Activated CD4-positive, alpha-beta T cell treated with anti-CD3 and anti-CD28 coated beads, Interleukin-2, amount 50 U/mL, for 4 hours (primary cell): Measurements from ENCODE around the gene WWC1.

ENCODE experiments used
- DNase-seq, 2 experiments: peaks; one replicate each; pipeline ENCODE4 v3.0.0-alpha.2; 2020

Gene WWC1

DNA sequence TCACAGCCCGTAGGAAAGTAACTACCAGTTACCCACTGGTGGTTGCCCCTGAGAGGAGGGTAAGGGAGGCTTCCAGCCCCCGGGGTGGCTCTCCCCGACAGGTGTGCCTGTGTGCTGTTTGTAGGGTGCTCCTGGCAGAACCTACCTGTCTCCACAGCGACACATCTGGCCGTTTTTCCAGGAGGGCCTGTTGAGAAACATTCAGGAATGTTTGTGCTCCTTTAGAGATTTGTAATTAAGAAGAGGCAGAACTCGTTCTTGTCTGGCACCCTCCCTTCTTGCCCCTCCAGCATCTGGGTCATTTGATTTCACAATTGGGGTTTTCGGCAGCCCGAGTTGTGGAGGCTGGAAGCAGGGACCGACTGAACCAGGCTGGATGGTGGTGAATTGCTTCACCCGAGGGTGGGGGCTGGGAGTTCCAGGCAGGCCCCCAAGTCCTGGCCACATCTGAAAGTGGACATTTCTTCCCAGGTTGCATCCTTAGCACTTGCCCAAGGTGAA is 74.2 kb downstream of the WWC1 start:
- no peak for DNase-seq

DNA sequence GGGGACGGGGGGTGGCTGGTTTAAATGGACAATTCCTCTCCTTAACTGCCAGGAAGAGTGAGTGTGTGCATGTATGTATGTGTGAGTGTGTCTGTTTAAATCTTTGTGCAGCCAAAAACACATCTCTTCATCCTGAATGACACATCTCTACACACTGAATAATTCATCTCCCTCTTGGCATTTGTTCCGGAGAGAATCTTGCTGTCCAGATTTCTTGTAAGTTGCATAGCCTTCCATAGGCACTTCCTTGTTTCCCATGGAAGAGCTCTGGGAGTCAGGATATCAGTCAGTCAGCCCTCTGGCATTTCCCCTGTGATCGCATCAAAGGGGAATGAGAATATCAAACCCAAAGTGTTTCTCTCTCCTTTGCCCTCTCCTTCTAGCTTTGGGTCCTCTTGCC is 74.7 kb downstream of the WWC1 start:
- no peak for DNase-seq

DNA sequence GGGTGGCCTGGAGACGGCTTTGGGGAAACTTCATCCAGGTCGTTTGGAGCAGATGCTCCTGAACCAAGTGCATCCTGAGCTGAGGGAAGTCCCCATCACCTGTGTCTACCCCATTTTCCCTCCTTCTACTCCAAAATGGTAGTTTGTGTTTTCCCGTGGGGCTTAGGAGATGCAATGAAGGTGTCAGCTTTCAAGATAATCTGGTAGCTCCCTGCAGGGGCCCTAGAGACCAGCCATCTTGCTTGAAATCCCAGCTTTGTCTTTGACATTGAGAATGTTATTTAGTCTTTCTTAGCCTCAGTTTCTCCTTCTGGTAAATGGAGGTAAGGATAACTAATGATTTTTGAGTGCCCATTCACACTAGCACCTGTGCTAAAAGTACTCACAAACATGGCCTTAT is 77.4 kb downstream of the WWC1 start:
- no peak for DNase-seq

DNA sequence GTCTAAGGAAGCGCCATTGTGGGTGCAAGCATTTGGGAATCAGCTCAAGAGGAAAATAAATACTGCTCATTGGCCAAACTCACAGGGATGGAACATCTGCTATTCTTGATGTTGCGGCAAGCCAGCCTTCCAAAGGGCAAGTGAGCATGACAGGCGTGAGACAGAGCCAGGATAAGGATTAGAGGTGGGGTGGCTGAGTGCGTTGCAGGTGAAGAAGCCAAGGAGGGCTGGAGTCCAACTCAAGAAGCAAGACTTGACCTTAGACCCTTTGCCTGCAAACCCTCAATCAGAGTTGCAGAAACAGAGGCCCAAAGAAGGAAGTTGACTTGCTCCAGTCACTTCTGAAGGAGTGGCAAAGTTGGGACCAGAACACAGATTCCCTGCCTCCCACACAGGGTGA is 79.4 kb downstream of the WWC1 start:
- no peak for DNase-seq

DNA sequence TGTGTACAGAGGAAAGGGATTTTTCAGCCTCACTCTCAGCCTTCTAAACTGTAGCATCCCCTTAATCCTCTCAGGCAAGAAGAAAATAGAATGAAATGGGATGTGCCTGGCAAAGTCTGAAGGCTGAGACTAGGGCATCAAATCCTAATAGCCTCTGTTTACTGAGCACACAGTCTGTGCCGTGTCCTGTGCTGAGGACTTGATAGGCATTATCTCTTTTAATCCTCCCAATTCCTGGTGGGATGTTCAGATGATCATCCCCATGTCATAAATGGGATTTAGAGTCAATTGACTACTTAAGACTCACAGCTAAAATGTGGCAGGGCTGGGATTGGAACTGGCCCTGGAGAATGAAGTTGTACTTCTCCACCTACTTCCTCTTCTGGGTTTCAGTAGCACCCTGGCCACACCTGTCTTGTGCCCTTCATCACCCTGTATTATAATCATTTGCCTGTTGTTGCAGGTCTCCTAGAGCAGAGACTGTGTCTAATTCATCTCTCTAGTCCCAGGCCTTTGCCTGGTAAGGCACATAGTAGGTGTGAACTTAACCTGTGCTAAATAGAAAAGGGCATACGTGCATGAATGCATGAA is 81.0 kb downstream of the WWC1 start:
- no peak for DNase-seq

DNA sequence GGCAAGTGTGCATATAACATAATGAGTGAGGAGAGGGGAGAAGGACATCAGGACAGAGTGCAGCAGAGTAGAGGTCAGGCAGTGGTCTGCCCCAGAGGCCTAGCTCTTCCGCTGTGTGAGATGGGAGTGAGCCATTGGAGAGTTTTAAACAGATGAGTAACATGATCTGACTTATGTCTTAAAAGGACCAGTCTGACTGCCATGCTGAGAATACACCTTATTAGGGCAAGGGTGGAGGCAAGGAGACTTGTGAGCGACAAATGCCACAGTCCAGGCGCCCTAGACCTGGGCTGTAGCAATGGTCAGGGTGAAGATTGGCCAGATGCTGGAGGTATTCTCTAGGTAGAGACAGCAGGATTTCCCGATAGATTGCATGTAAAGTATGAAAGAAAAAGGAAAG is 83.1 kb downstream of the WWC1 start:
- DNase-seq = no peak

DNA sequence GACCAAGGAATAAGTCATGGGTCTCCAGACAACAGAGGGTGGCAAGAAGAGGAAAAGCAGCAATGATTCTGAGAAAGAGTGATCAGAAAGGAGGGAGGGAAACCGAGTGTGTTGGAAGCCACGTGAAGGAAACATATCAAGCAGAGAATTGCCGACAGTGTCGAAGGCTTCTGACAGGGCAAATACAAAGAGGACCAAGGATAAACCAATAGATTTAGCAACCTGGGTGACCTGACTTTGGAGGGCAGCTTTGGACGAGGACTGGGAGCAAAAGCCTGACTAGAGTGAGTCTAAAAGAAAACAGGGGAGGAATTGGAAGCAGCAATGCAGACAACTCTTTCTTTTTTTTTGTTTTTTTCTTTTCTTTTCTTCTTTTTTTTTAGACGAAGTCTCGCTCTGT is 83.8 kb downstream of the WWC1 start:
- DNase-seq = no peak

DNA sequence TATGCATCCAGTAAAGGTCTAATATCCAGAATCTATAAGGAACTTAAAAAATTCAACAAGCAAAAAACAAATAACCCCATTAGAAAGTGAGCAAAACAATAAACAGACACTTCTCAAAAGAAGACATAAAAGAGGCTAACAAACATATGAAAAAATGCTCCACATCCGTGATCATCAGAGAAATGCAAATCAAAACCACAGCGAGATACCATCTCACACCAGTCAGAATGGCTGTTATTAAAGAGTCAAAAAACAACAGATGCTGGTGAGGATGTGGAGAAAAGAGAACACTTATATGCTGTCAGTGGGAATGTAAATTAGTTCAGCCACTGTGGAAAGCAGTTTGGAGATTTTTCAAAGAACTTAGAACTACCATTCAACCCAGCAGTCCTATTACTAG is 86.1 kb downstream of the WWC1 start:
- DNase-seq = no peak

DNA sequence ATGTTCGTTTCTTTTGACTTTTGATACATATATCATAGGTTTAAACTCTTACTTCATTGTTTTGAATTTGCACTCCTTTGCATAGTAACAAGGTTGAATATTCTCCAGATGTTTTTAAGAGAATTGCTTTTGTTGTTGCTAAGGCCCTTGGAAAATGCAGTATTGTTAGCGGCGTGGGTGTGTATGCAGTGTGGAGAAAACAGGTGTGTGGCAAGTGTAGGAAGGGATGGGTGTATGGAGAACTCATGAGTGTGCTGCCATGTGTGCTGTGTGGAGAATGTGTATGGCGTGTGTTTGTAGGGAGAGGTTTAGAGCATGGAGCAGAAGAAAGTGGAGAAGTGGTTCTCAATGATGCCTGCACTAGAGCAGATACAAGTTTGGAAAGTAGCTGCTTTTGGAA is 87.3 kb downstream of the WWC1 start:
- DNase-seq = no peak

DNA sequence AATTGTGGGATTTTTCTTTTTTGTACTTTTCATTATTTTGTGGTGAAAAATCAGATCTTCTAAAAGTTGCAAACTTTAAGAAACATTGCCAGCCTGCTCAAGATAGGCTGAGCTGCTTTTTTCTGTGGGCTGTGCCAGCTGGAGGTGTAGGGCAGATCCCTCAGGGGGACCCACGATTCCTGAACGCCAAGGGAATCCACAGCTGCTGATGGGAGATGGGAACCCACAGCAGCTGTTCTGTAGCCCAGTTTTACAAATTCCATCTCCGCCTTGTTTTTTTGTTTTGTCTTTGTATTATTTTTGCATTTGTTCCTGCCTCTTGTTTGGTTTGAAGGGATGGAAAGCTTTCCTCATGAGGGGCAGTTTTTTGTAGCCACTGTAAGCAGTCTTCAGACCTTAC is 91.0 kb downstream of the WWC1 start:
- no peak for DNase-seq

DNA sequence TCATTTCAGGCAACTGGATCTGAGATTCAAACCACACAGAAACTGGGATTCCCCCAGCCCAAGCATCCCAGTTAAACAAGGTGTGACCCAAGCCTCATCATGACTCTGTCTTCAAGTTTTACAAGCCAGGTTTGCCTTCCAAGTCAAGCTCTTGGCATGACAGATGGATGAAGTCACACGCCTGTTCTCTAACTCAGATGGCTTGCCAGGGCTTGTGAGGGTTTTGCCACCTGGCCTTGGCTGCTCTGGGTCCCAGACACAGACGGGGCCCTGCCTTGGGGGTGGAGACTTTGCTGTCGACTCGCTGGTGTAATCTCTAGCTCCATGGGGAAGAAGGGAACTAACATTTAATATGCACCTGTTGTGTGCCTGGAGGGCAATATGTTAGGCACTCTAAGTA is 99.0 kb downstream of the WWC1 start:
- no peak for DNase-seq

DNA sequence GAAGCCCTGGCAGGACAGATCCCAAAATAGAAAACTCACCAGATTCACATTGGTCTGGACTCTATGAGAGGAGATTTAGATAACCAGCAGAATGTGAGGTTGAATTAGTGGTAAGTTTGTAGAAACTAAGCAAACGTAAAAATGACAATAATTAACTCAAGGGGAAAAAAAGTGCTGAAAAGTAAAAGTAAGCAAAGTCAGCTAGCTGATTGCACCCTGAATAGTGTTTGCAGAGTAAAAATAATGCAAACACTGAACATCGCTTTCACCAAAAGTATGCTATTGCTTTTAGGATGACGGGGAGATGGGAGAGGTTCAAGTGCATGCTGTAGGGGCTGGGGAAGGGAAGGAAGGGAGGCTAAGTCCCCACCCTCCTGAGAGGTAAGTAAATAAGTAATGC is 102.3 kb downstream of the WWC1 start:
- DNase-seq = no peak

DNA sequence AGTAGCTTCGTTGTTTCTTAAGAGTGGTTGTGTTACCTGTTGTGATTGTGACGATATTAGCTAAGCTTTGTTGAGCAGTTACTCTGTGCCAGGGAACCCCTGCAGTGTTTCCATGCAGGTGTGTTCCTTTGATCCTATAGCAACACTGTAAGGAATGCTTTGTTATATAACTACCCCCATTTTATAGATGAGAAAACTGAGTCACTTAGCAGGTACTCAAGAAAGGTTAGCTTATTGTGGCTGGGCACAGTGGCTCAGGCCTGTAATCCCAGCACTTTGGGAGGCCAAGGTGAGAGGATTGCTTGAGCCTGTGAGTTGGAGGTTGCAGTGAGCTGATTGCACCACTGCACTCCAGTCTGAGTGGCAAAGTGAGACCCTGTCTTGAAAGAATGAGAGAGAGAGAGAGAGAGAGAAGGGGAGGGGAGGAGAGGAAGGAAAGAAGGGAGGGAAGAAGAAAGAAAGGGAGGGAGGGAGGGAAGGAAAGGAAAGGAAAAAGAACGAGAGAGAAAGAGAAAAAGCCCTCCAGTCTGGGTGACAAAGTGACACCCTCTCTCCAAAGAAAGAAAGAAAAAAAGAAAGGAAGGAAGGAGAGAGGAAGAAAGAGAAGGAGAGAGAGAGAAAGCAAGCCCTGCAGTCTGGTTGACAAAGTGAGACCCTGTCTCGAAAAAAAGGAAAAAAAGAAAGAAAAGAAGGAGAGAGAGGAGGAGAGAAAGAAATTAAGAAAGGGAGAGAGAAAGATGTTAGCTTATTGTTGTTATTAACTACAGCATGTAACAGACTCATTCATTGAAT is 109.2 kb downstream of the WWC1 start:
- no peak for DNase-seq

DNA sequence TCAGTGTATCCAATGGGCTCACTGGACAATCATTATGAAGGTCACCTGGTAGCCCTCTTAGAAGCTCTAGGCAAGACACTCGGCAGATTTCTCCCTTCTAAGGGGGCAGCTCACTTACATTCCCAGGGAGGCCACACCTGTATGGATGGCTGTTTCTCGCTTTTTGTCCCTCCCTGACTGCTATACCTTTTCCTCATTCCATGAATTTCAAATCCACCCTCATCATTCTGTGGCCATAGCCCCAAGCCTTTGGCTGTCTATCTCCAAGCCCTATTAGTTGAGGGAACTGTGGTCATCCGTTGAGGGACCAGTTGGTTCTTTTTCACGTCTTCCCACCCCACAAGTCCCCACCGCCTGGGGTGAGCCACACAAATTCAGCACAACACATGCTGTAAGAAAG is 109.8 kb downstream of the WWC1 start:
- no peak for DNase-seq

DNA sequence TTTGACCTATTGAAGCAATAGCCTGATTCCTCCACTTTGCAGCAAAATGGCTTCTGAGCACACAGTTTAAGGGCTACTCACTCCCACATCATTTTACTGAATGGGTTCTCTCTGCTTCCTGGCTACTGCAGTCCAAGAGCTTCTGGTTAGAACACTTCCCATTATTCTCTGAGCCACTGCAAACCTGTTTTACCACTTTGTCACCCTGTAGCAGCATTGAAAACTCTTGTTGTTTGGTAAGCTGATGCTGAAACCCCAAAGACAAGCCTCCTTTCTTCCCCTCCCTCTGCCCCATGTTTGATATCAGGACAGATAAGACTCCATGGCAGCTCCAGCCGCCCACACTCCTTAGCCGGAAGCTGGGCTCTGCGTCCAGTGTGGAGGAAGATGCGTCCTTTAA is 110.4 kb downstream of the WWC1 start:
- DNase-seq = no peak

DNA sequence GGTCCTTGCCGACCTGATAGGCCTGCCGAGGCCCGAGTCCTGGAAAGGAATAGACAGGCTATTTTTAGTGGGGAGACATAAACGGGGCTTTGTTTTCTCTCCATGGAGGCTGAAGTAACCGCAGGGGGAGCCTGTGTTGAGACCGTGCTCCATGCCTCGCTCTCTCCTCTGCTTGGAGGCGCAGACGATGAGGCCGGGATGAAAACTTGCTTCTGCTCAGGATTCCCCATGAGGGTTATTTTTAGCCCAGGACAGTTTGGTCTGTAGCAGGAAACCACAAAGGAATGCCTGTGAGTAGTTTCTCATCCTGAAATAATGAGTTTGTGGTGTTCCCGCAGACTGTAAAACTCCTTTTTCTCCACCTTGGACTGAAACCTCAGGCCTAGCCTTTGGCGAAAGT is 112.9 kb downstream of the WWC1 start:
- DNase-seq = no peak

DNA sequence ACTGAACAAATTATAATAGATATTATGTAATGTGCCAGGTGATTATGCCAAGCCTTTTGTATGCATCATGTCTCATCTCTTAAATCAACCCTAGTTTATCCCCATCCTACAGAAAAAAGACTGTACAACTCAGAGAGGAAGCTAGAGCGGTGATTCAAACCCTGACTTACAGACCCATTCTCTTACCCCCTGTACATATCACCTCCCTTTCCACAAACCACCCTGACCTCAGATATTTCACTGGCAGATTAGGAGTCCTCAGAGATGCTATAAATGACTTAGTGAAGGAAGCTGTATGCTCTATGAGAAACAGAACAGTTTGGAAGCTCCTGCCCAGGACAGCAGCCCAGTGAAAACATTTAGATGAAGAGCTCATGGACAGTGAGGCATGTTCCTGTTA is 115.8 kb downstream of the WWC1 start:
- DNase-seq = no peak

DNA sequence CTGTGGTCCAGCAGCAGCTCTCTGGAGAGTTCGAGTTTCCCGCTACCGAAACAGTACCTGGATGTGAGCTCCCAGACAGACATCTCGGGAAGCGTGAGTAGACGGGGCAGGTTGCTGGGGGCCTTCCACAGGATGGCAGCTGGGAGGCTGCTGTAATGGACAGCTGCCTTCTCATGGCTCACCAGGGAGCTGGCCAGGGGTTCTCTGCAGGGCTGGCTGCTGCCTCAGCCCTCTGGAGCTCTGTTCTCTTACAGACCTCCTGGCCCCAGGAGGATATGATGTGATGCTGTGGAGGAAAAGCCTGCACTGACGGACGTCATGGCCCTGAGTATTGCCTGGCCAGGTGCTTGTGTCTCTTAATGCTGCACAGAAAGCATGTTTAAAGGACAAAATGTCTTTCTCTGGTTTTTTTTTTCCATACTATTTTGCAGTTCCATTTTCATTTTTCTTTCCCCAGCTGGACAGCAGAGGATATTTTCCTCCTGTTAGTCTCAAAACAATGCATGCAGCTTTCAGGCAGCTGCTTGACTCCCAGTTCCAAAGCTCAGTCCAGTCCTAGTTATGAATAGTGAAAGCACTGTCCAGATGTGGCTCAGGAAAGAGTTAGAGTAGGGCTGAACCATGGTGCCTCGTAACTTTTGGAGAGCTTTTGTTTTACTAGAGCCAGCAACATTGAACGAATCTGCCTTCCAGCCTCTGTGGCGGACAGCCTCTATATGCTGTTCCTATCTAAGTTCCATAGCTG is 117.3 kb downstream of the WWC1 start:
- no peak for DNase-seq

DNA sequence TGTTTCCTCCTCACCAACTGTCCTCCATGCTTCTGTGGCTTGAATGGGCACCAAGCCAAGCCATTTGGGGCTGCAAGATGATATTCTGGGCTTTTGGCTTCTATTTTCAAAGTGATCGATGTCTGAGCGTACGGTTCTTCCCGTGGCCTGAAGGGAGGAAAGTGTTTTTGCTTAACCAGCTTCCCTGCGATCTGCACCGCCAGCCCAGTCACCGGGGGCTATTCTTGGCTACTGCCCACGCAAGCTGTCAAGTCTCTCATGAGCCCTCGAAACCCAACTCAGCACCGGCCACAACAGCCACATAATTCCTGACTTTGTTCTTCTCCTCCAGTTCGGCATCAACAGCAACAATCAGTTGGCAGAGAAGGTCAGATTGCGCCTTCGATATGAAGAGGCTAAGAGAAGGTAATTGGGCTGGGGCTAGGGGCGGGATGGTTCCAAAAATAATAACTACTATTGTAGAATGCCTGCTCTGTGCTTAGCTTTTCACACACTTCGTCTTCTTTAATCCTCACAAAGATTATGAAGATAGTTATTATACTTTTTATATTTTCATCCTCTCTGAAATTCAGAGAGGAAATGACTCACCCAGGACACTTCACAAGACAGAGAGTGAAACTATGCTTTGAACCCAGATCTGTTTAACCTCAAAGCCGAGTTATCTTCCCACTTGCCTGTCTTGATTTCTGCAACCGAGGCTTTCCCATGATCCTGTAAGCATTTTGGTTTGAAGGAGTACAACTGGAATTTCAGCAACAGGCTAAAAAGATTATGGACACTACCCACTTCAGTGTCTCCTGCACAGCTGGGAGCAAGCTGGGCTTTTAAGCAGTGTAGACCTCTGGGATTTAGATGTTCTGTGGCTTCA is 118.4 kb downstream of the WWC1 start:
- no peak for DNase-seq

DNA sequence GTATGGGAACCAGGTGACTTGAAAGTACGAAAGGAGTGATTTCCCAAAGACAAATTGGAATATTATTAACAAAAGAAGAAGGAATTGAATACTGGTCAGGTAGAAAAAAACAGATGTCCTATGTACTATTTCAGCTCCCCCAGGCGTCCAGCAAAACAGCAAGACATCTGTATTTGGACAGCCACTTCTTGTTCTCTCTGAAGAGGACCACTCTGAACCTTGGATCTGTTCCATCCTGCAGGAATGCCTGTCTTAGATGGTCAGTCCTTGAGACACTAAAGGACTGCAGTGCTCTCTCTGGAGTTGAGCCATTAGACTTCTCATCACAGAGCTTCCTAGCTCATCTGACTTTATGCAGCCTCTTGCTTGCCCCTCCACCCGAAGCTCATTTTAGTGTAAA is 120.4 kb downstream of the WWC1 start:
- DNase-seq = no peak

DNA sequence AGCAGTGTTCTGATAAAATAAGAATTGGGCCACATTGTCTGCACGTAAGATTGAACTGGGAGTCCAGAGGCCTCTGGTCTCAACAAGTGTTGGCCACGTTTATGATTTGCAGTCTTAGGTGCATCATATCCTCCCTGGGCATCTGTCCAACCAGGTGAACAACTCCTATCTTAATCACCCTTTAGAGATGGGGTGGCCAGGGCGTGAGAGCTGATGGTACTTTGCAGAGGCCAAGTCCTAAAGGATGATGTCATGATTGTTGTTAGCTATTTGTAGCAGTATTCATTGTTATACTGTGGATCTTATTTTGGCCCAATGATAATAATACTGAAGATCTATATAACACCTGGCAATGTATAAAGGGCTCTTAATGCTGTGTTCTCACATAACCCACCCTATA is 121.6 kb downstream of the WWC1 start:
- DNase-seq = no peak

DNA sequence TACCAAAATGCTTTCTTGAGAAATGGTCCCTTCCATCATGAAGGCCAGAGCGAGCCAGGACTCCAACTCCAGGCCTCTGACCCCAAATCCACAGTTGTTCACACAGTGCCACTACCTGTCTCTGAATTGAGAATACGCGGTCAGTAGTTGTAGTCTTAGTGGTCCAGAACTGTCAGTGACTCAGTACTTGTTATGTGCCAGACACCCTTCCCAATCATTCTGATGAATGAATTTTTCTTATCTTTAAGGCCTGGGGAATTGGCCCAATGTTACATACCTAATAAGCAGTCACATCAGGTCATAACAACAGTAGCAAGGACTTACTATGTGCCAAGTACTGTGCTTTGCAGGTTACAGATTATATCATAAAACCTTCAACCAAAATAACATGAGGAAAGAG is 122.2 kb downstream of the WWC1 start:
- no peak for DNase-seq

DNA sequence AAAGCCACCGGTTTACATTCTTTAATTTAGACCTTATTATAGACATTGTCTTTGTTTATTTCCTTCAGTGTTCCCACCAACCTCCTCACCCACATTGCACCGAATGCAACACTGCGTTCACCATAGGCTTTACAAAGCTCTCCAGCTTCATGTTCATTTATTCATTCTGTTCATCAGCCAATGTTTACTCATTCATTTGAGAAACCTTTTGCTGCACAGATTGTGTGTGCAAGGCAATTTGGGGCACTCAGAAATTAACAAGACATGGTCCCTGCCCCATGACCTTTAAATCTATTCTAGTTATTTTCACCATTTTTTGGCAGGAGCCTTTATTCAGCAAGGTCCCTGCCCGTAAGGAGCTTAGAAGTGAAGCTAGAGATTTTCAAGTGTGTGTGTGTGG is 124.0 kb downstream of the WWC1 start:
- DNase-seq = no peak
